SH-SY5Y (cell line): ENCODE results near the gene BMPR1A.

Experiments
- GATA2 ChIP-seq: IDR thresholded peaks from 2 replicates; pipeline ENCODE4 v1.6.1; 2011; ENCODE audit warnings: mild to moderate bottlenecking, low read depth, low read length
- GATA3 ChIP-seq: IDR thresholded peaks from 2 replicates; pipeline ENCODE4 v1.6.1; 2011; ENCODE audit warnings: low read depth, mild to moderate bottlenecking, low read length, moderate library complexity

GRCh38 chr10:86830043-86830591 lies 73.7 kb downstream of the BMPR1A start:
- TF ChIP-seq GATA3 (no peak), GATA2 (no peak)
